NB4 (cell line): ENCODE results near the gene CYTH3.

Experiments used
- CTCF ChIP-seq: IDR thresholded peaks from one replicate; pipeline ENCODE4 v1.5.1; 2012; ENCODE audit warnings: low read depth, low read length
- MAX ChIP-seq: IDR thresholded peaks from 2 replicates; pipeline ENCODE4 v1.6.1; 2011; ENCODE audit warnings: low read depth, low read length
- MYC ChIP-seq: IDR thresholded peaks from 2 replicates; pipeline ENCODE4 v1.6.1; 2011; ENCODE audit warnings: low read depth, low read length
- POLR2A ChIP-seq: IDR thresholded peaks from 2 replicates; pipeline ENCODE4 v1.6.1; 2011; ENCODE audit warnings: mild to moderate bottlenecking; ENCODE audit not compliant: insufficient read length; ENCODE audit errors: extremely low read depth

- TF ChIP-seq CTCF (no peak), MAX (no peak), POLR2A (no peak), MYC (no peak)
Observed at GRCh38 chr7:6209340-6209739, 63.1 kb downstream of the CYTH3 start.
